ENCODE results near the gene MITF. TPM values are rescaled to one million over a fixed set of nuclear protein-coding genes. Genes with fewer than 3 reads are reported as not detected.

Gene MITF
- total and polyA plus RNA-seq, 8 donors = 3.5 to 61.3 (median 15.5) TPM

GRCh38 chr3:69864141-69864540 lies 124.9 kb downstream of the MITF start:
- DNase-seq = no peak
- H3K27me3 ChIP-seq = no peaks in the 10 kb centered on the region
- H3K4me3 ChIP-seq = no peak overlapping the region
- intact Hi-C loops (cut with DNase I; ENCODE audit: low total_unique reads) = no loop called here
- H3K4me1 ChIP-seq = peaks cover 6 to 63% (median 37%) of the 10 kb centered on the region in 4 donors
- peak overlapping the region in 3 of 5 donors; percentile 32 to 88 (median 79) for H3K27ac ChIP-seq
- no peaks in the 10 kb centered on the region for H3K36me3 ChIP-seq
- H3K9me3 ChIP-seq = no peaks in the 10 kb centered on the region
- WGBS, 5 donors = 85 to 91% (median 87%) methylated on average over 3 of the region's 3 CpGs
- TF ChIP-seq EP300 (IDR thresholded peaks at IDR 0.05) = no peak
- TF ChIP-seq CTCF (IDR thresholded peaks at IDR 0.05) = no peak
- no peak for TF ChIP-seq POLR2A (IDR thresholded peaks at IDR 0.05)
- no peak for TF ChIP-seq POLR2AphosphoS5 (IDR thresholded peaks at IDR 0.05)

- TF ChIP-seq CTCF (IDR thresholded peaks at IDR 0.05) (no peak), EP300 (IDR thresholded peaks at IDR 0.05) (no peak), POLR2A (IDR thresholded peaks at IDR 0.05) (no peak)
- no peaks in the 10 kb centered on the region for H3K36me3 ChIP-seq
- no peaks in the 10 kb centered on the region for H3K9me3 ChIP-seq
- DNase-seq = no peak
- H3K27ac ChIP-seq = peak overlapping the region; percentile 32 to 88 (median 79)
- no peak overlapping the region for H3K4me3 ChIP-seq
- 17 to 37% (median 20%) methylated on average over 2 of the region's 2 CpGs for WGBS, 5 donors
- intact Hi-C loops (cut with DNase I; ENCODE audit: low total_unique reads) = no loop called here
- H3K27me3 ChIP-seq = no peaks in the 10 kb centered on the region
- H3K4me1 ChIP-seq = peaks cover 6 to 69% (median 43%) of the 10 kb centered on the region in 4 donors
Observed at GRCh38 chr3:69864766-69865165, 125.5 kb downstream of the MITF start.

GRCh38 chr3:69865925-69866679 lies 126.8 kb downstream of the MITF start:
- H3K27ac ChIP-seq = peak overlapping the region; percentile 72 to 91 (median 80)
- H3K4me1 ChIP-seq = peaks cover 6 to 72% (median 46%) of the 10 kb centered on the region in 4 donors
- H3K9me3 ChIP-seq = no peaks in the 10 kb centered on the region
- DNase-seq = peak; percentile 83 to 89
- WGBS, 5 donors = 18 to 28% (median 20%) methylated on average over 9 to 10 of the region's 10 CpGs
- H3K27me3 ChIP-seq = no peaks in the 10 kb centered on the region
- TF ChIP-seq POLR2AphosphoS5 (IDR thresholded peaks at IDR 0.05) = peak; percentile 22 to 78 (median 69)
- TF ChIP-seq CTCF (IDR thresholded peaks at IDR 0.05) = no peak
- peak in 1 of 4 donors; percentile 12 for TF ChIP-seq POLR2A (IDR thresholded peaks at IDR 0.05)
- no peak for TF ChIP-seq EP300 (IDR thresholded peaks at IDR 0.05)
- intact Hi-C loops (cut with DNase I; ENCODE audit: low total_unique reads) = no loop called here
- H3K36me3 ChIP-seq = no peaks in the 10 kb centered on the region
- peak overlapping the region; percentile 41 to 54 (median 48) for H3K4me3 ChIP-seq

GRCh38 chr3:69866988-69867720 lies 127.9 kb downstream of the MITF start:
- no peaks in the 10 kb centered on the region for H3K36me3 ChIP-seq
- peak overlapping the region; percentile 41 to 54 (median 48) for H3K4me3 ChIP-seq
- peaks cover 6 to 74% (median 48%) of the 10 kb centered on the region in 4 donors for H3K4me1 ChIP-seq
- H3K27me3 ChIP-seq = no peaks in the 10 kb centered on the region
- peak overlapping the region in 4 of 5 donors; percentile 72 to 88 (median 80) for H3K27ac ChIP-seq
- 13 to 25% (median 22%) methylated on average over 2 of the region's 2 CpGs for WGBS, 5 donors
- H3K9me3 ChIP-seq = no peaks in the 10 kb centered on the region
- TF ChIP-seq CTCF (IDR thresholded peaks at IDR 0.05) = no peak
- peak in 1 of 4 donors; percentile 34 for TF ChIP-seq POLR2A (IDR thresholded peaks at IDR 0.05)
- no peak for TF ChIP-seq EP300 (IDR thresholded peaks at IDR 0.05)
- TF ChIP-seq POLR2AphosphoS5 (IDR thresholded peaks at IDR 0.05) = peak in 2 of 3 donors; percentile 54 to 66
- peak in 1 of 2 donors; percentile 66 for DNase-seq
- intact Hi-C loops (cut with DNase I; ENCODE audit: low total_unique reads) = no loop called here

Data from stomach (tissue), 9 donors.